GM12878 (cell line): ENCODE results near the gene FFAR3. TPM values are rescaled to one million over a fixed set of nuclear protein-coding genes. Genes with fewer than 3 reads are reported as not detected.

Experiments used
- ATAC-seq: fragments of 200-7000 bp; cut with Tn5 transposase; 3 replicates; pipeline ENCODE4 v1.9.1; 2020; ENCODE audit warnings: mild to moderate bottlenecking, moderate library complexity
- BruUV-seq: library from RNA; stranded (reverse); fragments of 400-500 nt; replicated peaks from 2 replicates; lab custom pipeline; 2021; lab: Mats Ljungman, UMichigan
- CTCF ChIA-PET: fragments of 300-600 bp; sonication (Branson Sonifier 250); formaldehyde crosslinking; extraction: SDS; loops from one replicate; lab custom pipeline; 2021; ENCODE audit warnings: inconsistent platforms; lab: Yijun Ruan, JAX
- POLR2A ChIA-PET: fragments of 350-600 bp; formaldehyde crosslinking; extraction: SDS; loops from one replicate; lab custom pipeline; 2021; ENCODE audit warnings: inconsistent platforms; lab: Charles Lee
- RAD21 ChIA-PET: fragments of 300-600 bp; sonication (Branson Sonifier 250); formaldehyde crosslinking; loops from one replicate; lab custom pipeline; 2023; ENCODE audit warnings: antibody characterized with exemption; ENCODE audit not compliant: unreplicated experiment; lab: Charles Lee
- SMC1A ChIA-PET: fragments of 300-600 bp; sonication (Branson Sonifier 250); formaldehyde crosslinking; loops from one replicate; lab custom pipeline; 2023; ENCODE audit not compliant: unreplicated experiment, uncharacterized antibody; lab: Charles Lee
- DNase-seq: peaks from one replicate; pipeline ENCODE4 v3.0.0-alpha.2; 2011; ENCODE audit warnings: low read depth, low spot score
- FAIRE-seq: peaks from 3 replicates; lab custom pipeline; 2011; peaks lifted over from hg19 to GRCh38; lab: Jason Lieb, UNC
- H2AFZ ChIP-seq: 2 replicates; pipeline ENCODE4 v1.6.0; 2011; ENCODE audit warnings: low read depth, low read length, control low read depth; ENCODE audit not compliant: control insufficient read depth
- H3K27ac ChIP-seq: 2 replicates; pipeline ENCODE4 v1.5.1; 2011; ENCODE audit warnings: control low read depth; ENCODE audit not compliant: control insufficient read depth, insufficient read depth
- H3K27me3 ChIP-seq, 2 experiments: replicated peaks in 1 of 2; 2 replicates each; pipeline versions ENCODE4 v1.6.0 to v1.6.1; 2011; ENCODE audit warnings: low read length in 1 of 2; ENCODE audit not compliant: control insufficient read depth in 2 of 2, insufficient read depth in 2 of 2
- H3K36me3 ChIP-seq, 2 experiments: 2 replicates each; pipeline ENCODE4 v1.5.1; 2011; ENCODE audit warnings: low read length in 1 of 2; ENCODE audit not compliant: control insufficient read depth in 2 of 2, insufficient read depth in 2 of 2
- H3K4me1 ChIP-seq: 2 replicates; pipeline ENCODE4 v1.6.1; 2011; ENCODE audit warnings: mild to moderate bottlenecking, low read length, moderate library complexity, mixed read lengths; ENCODE audit not compliant: control insufficient read depth, insufficient read depth
- H3K4me2 ChIP-seq: 2 replicates; pipeline ENCODE4 v1.6.0; 2011; ENCODE audit warnings: control low read depth; ENCODE audit not compliant: control insufficient read depth, insufficient read depth
- H3K4me3 ChIP-seq: fragments of 200-600 bp; sonication (generic); 2 replicates; pipeline ENCODE4 v1.5.1; 2016
- H3K79me2 ChIP-seq: 2 replicates; pipeline ENCODE4 v1.6.0; 2011; ENCODE audit warnings: low read length; ENCODE audit not compliant: control insufficient read depth, insufficient read depth
- H3K9ac ChIP-seq: 2 replicates; pipeline ENCODE4 v1.8.0; 2011; ENCODE audit warnings: low read length, control low read depth, mixed read lengths; ENCODE audit not compliant: control insufficient read depth, insufficient read depth
- H3K9me3 ChIP-seq: replicated peaks from 3 replicates; pipeline ENCODE4 v1.5.1; 2011; ENCODE audit warnings: mild to moderate bottlenecking, low read length; ENCODE audit not compliant: control insufficient read depth, insufficient read depth
- H4K20me1 ChIP-seq: 2 replicates; pipeline ENCODE4 v1.6.0; 2011; ENCODE audit not compliant: control insufficient read depth, insufficient read depth
- PML ChIP-seq: IDR thresholded peaks from 2 replicates; pipeline ENCODE4 v1.6.1; 2012; ENCODE audit warnings: low read length, inconsistent platforms
- SMC3 ChIP-seq: IDR thresholded peaks from 2 replicates; pipeline ENCODE4 v1.6.1; 2011; ENCODE audit warnings: low read length, improper control_type of control experiment, borderline replicate concordance
- USF2 ChIP-seq: IDR thresholded peaks from 2 replicates; pipeline ENCODE4 v1.6.1; 2011; ENCODE audit warnings: low read depth, low read length, improper control_type of control experiment, borderline replicate concordance
- ZSCAN29 ChIP-seq: fragments of 450-650 bp; IDR thresholded peaks from 2 replicates; pipeline ENCODE4 v1.6.1; 2017; ENCODE audit warnings: mild to moderate bottlenecking, moderate library complexity
- WGBS: methylation state at CpG from one replicate; pipeline ENCODE4 v1.1.6; 2016; ENCODE audit warnings: low lambda C conversion rate; ENCODE audit not compliant: insufficient replicate concordance, insufficient coverage; ENCODE audit errors: missing lambda C conversion rate; 5-methylcytosine and 5-hydroxymethylcytosine counted together
- in situ Hi-C: fragments of 300-500 bp; cut with MboI; formaldehyde crosslinking; loops from 9 replicates; pipeline ENCODE4 v1.14.3; 2018; ENCODE audit warnings: mixed read lengths
- intact Hi-C: fragments of 100-400 bp; cut with micrococcal nuclease; formaldehyde crosslinking; loops from one replicate; pipeline ENCODE4 v1.14.2; 2022; ENCODE audit not compliant: unreplicated experiment
- polyA plus RNA-seq, 11 experiments: library from polyadenylated mRNA; depleted of rRNA in 4 of 11; unstranded in 6 of 11; stranded (reverse) in 5 of 11; fragments of >200 nt; fragmentation: Nextera tagmentation in 4 of 11; fragmentation: Illumina TruSeq in 1 of 11; extraction: Ambion mirVana in 4 of 11; extraction: Trizol in 1 of 11; gene quantifications; 1 replicate in 1 of 11; 2 replicates in 10 of 11; pipeline versions ENCODE4 v1.2.1 to v1.2.3, GENCODE V29; 2011 to 2016; ENCODE audit warnings: inconsistent platforms in 2 of 11, missing spikeins in 2 of 11, low read depth in 1 of 11
- total RNA-seq, 4 experiments: library from RNA; depleted of rRNA in 3 of 4; stranded (reverse); fragments of >200 nt in 3 of 4; fragmentation: Illumina TruSeq in 1 of 4; extraction: Trizol in 1 of 4; gene quantifications; 2 replicates each; pipeline versions ENCODE4 v1.2.1 to v1.2.3, GENCODE V29; 2013 to 2021

Gene FFAR3
- total and polyA plus RNA-seq, 10 of the 15 experiments (the other 5 are each of a cell fraction or from before 2014, with no cell fraction given) = 0.15 to 0.18 TPM; not detected in 8

DNA sequence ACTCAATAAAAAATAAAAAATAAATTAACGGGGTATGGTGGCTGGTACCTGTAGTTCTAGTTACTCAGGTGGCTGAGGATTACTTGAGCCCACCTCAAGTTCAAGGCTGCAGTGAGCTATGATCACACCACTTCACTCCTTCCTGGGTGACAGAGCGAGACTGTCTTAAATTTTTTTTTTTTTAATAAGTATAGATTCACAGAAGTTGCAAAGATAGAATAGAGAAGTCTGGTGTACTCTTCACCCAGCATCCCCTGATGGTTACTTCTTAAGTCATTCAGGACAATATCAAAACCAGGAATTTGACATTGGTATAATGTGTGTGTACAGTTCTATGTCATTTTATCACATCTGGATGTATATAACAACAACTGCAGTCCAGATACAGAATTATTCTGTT, 37.0 kb upstream of the FFAR3 start (continued):
- TF ChIP-seq USF2 = no peak

- no peak for ATAC-seq
- SMC1A ChIA-PET = interaction anchor here (3.3 to 11.0 kb wide), 2 partner anchors 12 to 25 kb away, joined by 19 to 122 read pairs; partner anchors contain the start of gene FFAR1
- Histone ChIP-seq H3K4me3 (no peak overlapping the region), H3K36me3 (no peaks in the 10 kb centered on the region), H3K4me2 (no peak overlapping the region), H3K9ac (no peak overlapping the region), H3K9me3 (peaks cover 2% of the 10 kb centered on the region; the same call in 2 of the 3 replicates), H3K4me1 (peaks cover 32% of the 10 kb centered on the region), H4K20me1 (no peaks in the 10 kb centered on the region), H3K27ac (no peak overlapping the region), H3K27me3 (no peaks in the 10 kb centered on the region), H2AFZ (no peak overlapping the region), H3K79me2 (no peaks in the 10 kb centered on the region)
- in situ Hi-C loops (no loop called here), intact Hi-C loops (no loop called here)
- 93% methylated on average over 9 of the region's 9 CpGs for WGBS
- no peak for TF ChIP-seq PML
- TF ChIP-seq SMC3 = no peak
- no peak for TF ChIP-seq ZSCAN29
- no peak for FAIRE-seq
- no peak for DNase-seq
- RAD21 ChIA-PET = interaction anchor here (2.8 to 4.5 kb wide), 2 partner anchors 10 to 25 kb away, joined by 15 to 54 read pairs; partner anchors contain the start of genes CD22 and FFAR1
- BruUV-seq = no TSS peak
- POLR2A ChIA-PET = interaction anchor here (1.0 to 3.3 kb wide), 2 partner anchors 8 to 11 kb away, joined by 3 to 33 read pairs; partner anchors contain the start of gene CD22
- CTCF ChIA-PET = interaction anchor here (2.3 to 3.7 kb wide), 2 partner anchors 11 to 180 kb away, joined by 8 to 22 read pairs; no protein-coding TSS in a partner anchor
Observed at GRCh38 chr19:35322014-35322413, 36.2 kb upstream of the FFAR3 start.
